Heart left ventricle (tissue), 16 donors: ENCODE results near the gene CTNNA3. TPM values are rescaled to one million over a fixed set of nuclear protein-coding genes. Genes with fewer than 3 reads are reported as not detected.

ENCODE experiments used
- ATAC-seq, 4 donors: fragments of 200-7000 bp; cut with Tn5 transposase; one replicate each; pipeline ENCODE4 v1.9.1; 2020 to 2022; ENCODE audit warnings: moderate library complexity in 4 of 4, mild to moderate bottlenecking in 3 of 4, moderate number of reproducible peaks in 1 of 4
- DNase-seq, 5 donors: peaks; one replicate each; pipeline ENCODE4 v3.0.0-alpha.2; 2020
- H3K27ac ChIP-seq, 12 donors: fragments of 200-600 bp; sonication (generic) in 4 of 12; one replicate each; pipeline versions ENCODE4 v1.5.0 to v1.8.0; 2016 to 2022; ENCODE audit warnings: mild to moderate bottlenecking in 2 of 12
- H3K27me3 ChIP-seq, 9 donors: fragments of 200-600 bp; sonication (generic) in 2 of 9; one replicate each; pipeline versions ENCODE4 v1.5.1 to v1.8.0; 2016 to 2022; ENCODE audit warnings: mild to moderate bottlenecking in 3 of 9
- H3K36me3 ChIP-seq, 9 donors: fragments of 200-600 bp; sonication (generic) in 2 of 9; one replicate each; pipeline versions ENCODE4 v1.5.0 to v1.8.0; 2018 to 2022; ENCODE audit warnings: mild to moderate bottlenecking in 2 of 9
- H3K4me1 ChIP-seq, 12 donors: fragments of 200-600 bp; sonication (generic) in 4 of 12; one replicate each; pipeline versions ENCODE4 v1.5.0 to v1.8.0; 2016 to 2022; ENCODE audit warnings: mild to moderate bottlenecking in 3 of 12
- H3K4me3 ChIP-seq, 12 donors: fragments of 200-600 bp; sonication (generic) in 4 of 12; one replicate each; pipeline versions ENCODE4 v1.5.0 to v1.8.0; 2017 to 2022; ENCODE audit warnings: mild to moderate bottlenecking in 9 of 12, moderate library complexity in 4 of 12
- H3K9me3 ChIP-seq, 12 donors: fragments of 200-600 bp; sonication (generic) in 4 of 12; one replicate each; pipeline versions ENCODE4 v1.5.0 to v1.8.0; 2016 to 2022; ENCODE audit warnings: mild to moderate bottlenecking in 1 of 12
- CTCF ChIP-seq, 12 donors: fragments of 200-600 bp; sonication (generic) in 4 of 12; IDR thresholded peaks; one replicate each; pipeline versions ENCODE4 v1.5.0 to v1.8.0; 2018 to 2022; ENCODE audit warnings: antibody characterized with exemption in 12 of 12, mild to moderate bottlenecking in 5 of 12
- POLR2A ChIP-seq, 2 donors: fragments of 450-650 bp; IDR thresholded peaks; one replicate each; pipeline ENCODE4 v1.6.1; 2017; ENCODE audit warnings: antibody characterized with exemption in 2 of 2, mild to moderate bottlenecking in 2 of 2, moderate library complexity in 2 of 2
- WGBS, 4 donors: extraction: QIAGEN DNeasy Blood & Tissue Kit in 2 of 4; methylation state at CpG; one replicate each; pipeline versions ENCODE4 v1.1.5 to v1.1.7; 2013 to 2018; 5-methylcytosine and 5-hydroxymethylcytosine counted together
- intact Hi-C, 10 donors: fragments of 100-400 bp; cut with DNase I; formaldehyde crosslinking; loops; one replicate each; pipeline versions ENCODE4 v1.11.1 to v1.14.2; 2022
- polyA plus RNA-seq, 2 donors: library from polyadenylated mRNA; stranded (reverse); fragments of 200-250 nt; gene quantifications; one replicate each; pipeline ENCODE4 v1.2.3, GENCODE V29; 2013
- total RNA-seq, 9 donors: library from RNA; depleted of rRNA in 2 of 9; stranded (reverse); fragments of >200 nt in 2 of 9; fragmentation: NEBNext Ultra II Directional in 3 of 9; extraction: Animal tissue kit (Norgen Biotek cat#: 25700) in 3 of 9; gene quantifications; one replicate each; pipeline versions ENCODE4 v1.1.0 to v1.2.4, GENCODE V29; 2016 to 2023
- donor health status: ischemic (EF 13 %, LVEDD 7.1; RV severe dilation, severe dysfunction).
- donor health status: healthy with polysubstance abuse.
- donor health status: DM: no; HTN: yes; CAD: no.
- donor health status: DM: no; HTN: no; CAD: no.
- donor health status: ischemic (EF 25% LVEDD 6.9; RV normal size, moderate dysfunction).
- donor health status: ischemic (EF 25% LVEDD 5.7; RV mildly dilated, moderate dysfunction).
- donor health status: healthy.
- donor health status: DM: yes; HTN: yes; CAD: no.
- donor health status: ischemic (EF 35%, LVEDD 5.7; RV mildly dilated, moderate dysfunction).
- donor health status: nonischemic (EF 11% LVEDD 7.7; RV severe dilation, severe dysfunction).
- donor health status: DM: yes; HTN: yes; CAD: no.
- donor health status: PGD.
- donor health status: ischemic (EF 29% LVEDD 5.4; RV normal size, mild dysfunction).
- donor health status: nonischemic (EF 23%, LVEDD 6.1; RV moderate dilation, normal function).

CTNNA3 gene
- total and polyA plus RNA-seq, 11 donors = 4.8 to 200 (median 99.0) TPM

DNA sequence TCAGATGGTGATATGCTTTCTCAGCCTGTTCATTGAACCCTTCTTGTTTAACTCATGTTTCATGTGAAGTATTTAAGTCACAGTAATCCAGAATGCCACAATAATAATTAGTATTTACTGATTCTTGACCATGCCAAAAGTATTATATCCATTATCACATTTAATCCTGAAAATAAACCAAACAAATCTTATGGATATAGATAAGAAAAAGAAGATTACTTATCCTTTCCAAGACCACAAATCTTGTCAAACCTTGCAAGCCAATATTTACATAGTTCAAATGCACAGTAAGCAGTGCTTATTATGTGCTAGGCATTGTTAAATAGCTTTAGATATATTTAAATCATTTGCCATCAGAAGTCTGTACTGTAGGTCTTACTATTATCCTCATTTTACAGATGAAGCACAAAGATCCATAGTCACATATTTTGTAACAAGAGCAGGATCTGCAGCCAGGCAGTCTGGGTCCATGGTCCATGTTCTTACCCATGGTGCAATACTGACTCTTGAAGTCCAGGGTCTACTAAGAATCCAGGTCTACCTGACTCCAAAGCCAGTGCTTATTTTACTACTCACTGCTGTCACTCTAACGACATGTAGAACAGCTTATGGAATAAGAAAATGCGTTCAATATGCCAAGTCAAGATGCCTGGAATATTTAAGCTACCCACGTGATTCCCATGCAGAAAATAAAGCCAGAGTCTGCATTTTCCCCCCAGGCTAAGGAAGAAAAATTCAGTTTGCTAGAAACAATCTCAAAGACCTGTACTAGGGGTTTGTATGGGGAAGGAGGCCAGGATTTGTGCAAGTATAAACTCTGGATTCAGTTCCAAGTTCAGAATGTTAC lies 1755.0 kb downstream of the CTNNA3 start:
- Histone ChIP-seq H3K9me3 (no peaks in the 10 kb centered on the region), H3K4me3 (no peak overlapping the region), H3K27ac (no peak overlapping the region), H3K36me3 (no peaks in the 10 kb centered on the region), H3K27me3 (no peaks in the 10 kb centered on the region), H3K4me1 (no peaks in the 10 kb centered on the region)
- no peak for ATAC-seq
- intact Hi-C loops = no loop called here
- TF ChIP-seq POLR2A (IDR thresholded peaks at IDR 0.05) = no peak
- TF ChIP-seq CTCF (IDR thresholded peaks at IDR 0.05) = no peak
- WGBS, 4 donors = 40 to 58% (median 50%) methylated on average over 3 of the region's 3 CpGs
- DNase-seq = no peak

DNA sequence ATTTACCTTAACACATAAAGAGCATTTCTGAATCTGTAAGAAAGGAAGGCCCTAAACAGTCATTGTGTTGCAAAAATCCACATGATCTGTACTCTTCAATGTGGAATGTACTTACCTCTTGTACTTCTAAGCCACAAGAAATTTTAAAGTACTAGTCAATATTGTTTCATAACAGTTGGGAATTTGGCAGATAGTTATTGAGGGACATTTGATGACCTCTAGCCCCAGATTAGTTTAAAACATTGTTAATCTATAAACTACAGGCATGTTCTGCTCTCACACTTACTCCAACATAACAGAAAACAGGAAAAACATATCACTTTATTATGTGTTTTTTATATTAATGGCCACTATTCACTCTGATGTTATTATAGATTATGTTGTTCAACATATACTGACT lies 1755.9 kb downstream of the CTNNA3 start:
- DNase-seq = no peak
- Histone ChIP-seq H3K27me3 (no peaks in the 10 kb centered on the region), H3K27ac (no peak overlapping the region), H3K4me1 (no peaks in the 10 kb centered on the region), H3K36me3 (no peaks in the 10 kb centered on the region), H3K9me3 (no peaks in the 10 kb centered on the region), H3K4me3 (no peak overlapping the region)
- ATAC-seq = no peak
- intact Hi-C loops = no loop called here
- TF ChIP-seq CTCF (IDR thresholded peaks at IDR 0.05) = no peak
- no peak for TF ChIP-seq POLR2A (IDR thresholded peaks at IDR 0.05)

GRCh38 chr10:65931291-65932070 lies 1764.5 kb downstream of the CTNNA3 start:
- Histone ChIP-seq H3K27me3 (no peaks in the 10 kb centered on the region), H3K27ac (no peak overlapping the region), H3K4me3 (no peak overlapping the region), H3K9me3 (no peaks in the 10 kb centered on the region), H3K4me1 (peaks cover 0 to 4% (median 0%) of the 10 kb centered on the region in 12 donors), H3K36me3 (no peaks in the 10 kb centered on the region)
- DNase-seq (no peak), ATAC-seq (no peak)
- TF ChIP-seq POLR2A (IDR thresholded peaks at IDR 0.05) (no peak), CTCF (IDR thresholded peaks at IDR 0.05) (no peak)
- intact Hi-C loops = no loop called here
- WGBS, 4 donors = 58 to 66% (median 64%) methylated on average over 5 of the region's 5 CpGs

- no peaks in the 10 kb centered on the region for H3K36me3 ChIP-seq
- no peaks in the 10 kb centered on the region for H3K27me3 ChIP-seq
- intact Hi-C loops = no loop called here
- ATAC-seq = peak in 3 of 4 donors; percentile 26 to 56 (median 45)
- 8 to 21% (median 19%) methylated on average over 1 of the region's 1 CpG for WGBS, 4 donors
- H3K27ac ChIP-seq = no peak overlapping the region
- no peak for DNase-seq
- no peak for TF ChIP-seq CTCF (IDR thresholded peaks at IDR 0.05)
- no peak for TF ChIP-seq POLR2A (IDR thresholded peaks at IDR 0.05)
- no peak overlapping the region for H3K4me3 ChIP-seq
- peaks cover 0 to 10% (median 0%) of the 10 kb centered on the region in 12 donors for H3K4me1 ChIP-seq
- H3K9me3 ChIP-seq = no peaks in the 10 kb centered on the region
These were observed 1784.7 kb downstream of the CTNNA3 start for GRCh38 chr10:65911151-65911835.
